Uterus (tissue), 2 donors: Measurements from ENCODE around the gene TTC8.

Experiments used
- POLR2A ChIP-seq, 2 donors: fragments of 450-650 bp; IDR thresholded peaks; one replicate each; pipeline ENCODE4 v1.6.1; 2016; ENCODE audit warnings: antibody characterized with exemption in 2 of 2, mild to moderate bottlenecking in 1 of 2, moderate library complexity in 1 of 2
- TF ChIP-seq, protein P1 (sequence below), 4 experiments: fragments of 200-600 bp in 2 of 4; fragments of 450-650 bp in 2 of 4; sonication (generic) in 2 of 4; IDR thresholded peaks; one replicate each; pipeline ENCODE4 v1.5.1; 2016 to 2019; ENCODE audit warnings: antibody characterized with exemption in 4 of 4, mild to moderate bottlenecking in 2 of 4, moderate library complexity in 1 of 4

DNA sequence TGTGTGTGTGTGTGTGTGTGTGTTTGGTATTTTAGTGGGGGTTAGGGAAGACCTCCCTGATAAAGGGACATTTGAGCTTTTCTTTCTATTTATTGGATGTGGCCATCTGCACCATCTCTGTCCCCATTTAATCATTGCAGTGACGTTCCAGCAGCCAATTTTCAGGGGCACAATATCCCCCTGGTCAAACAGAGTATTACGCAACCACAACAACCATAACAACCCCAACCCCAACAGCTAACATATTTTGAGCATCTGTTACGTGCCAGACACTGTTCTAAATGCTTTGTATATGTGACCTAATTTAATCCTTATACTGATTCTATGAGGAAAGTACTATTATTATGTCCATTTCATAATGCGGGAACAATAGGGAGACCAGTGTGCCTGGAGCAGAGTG is 87.4 kb downstream of the TTC8 start:
- TF ChIP-seq, protein P1, sequence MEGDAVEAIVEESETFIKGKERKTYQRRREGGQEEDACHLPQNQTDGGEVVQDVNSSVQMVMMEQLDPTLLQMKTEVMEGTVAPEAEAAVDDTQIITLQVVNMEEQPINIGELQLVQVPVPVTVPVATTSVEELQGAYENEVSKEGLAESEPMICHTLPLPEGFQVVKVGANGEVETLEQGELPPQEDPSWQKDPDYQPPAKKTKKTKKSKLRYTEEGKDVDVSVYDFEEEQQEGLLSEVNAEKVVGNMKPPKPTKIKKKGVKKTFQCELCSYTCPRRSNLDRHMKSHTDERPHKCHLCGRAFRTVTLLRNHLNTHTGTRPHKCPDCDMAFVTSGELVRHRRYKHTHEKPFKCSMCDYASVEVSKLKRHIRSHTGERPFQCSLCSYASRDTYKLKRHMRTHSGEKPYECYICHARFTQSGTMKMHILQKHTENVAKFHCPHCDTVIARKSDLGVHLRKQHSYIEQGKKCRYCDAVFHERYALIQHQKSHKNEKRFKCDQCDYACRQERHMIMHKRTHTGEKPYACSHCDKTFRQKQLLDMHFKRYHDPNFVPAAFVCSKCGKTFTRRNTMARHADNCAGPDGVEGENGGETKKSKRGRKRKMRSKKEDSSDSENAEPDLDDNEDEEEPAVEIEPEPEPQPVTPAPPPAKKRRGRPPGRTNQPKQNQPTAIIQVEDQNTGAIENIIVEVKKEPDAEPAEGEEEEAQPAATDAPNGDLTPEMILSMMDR (IDR thresholded peaks at IDR 0.05) = no peak
- TF ChIP-seq POLR2A (IDR thresholded peaks at IDR 0.05) = no peak
